Caco-2 (cell line): ENCODE results near the gene NOSIP. TPM values are rescaled to one million over a fixed set of nuclear protein-coding genes. Genes with fewer than 3 reads are reported as not detected.
A peak's percentile ranks its signal among the peaks of the same experiment; 100 is the strongest.

Experiments used
- BruUV-seq: library from RNA; stranded (reverse); fragments of 400-500 nt; replicated peaks from 2 replicates; lab custom pipeline; 2021; lab: Mats Ljungman, UMichigan
- CTCF ChIA-PET: fragments of 300-600 bp; sonication (Branson Sonifier 250); formaldehyde crosslinking; loops from one replicate; lab custom pipeline; 2022; ENCODE audit warnings: antibody characterized with exemption; lab: Charles Lee
- POLR2A ChIA-PET: fragments of 300-600 bp; sonication (Branson Sonifier 250); formaldehyde crosslinking; loops from one replicate; lab custom pipeline; 2022; ENCODE audit warnings: antibody characterized with exemption; lab: Charles Lee
- DNase-seq, 2 experiments: peaks; one replicate each; pipeline versions ENCODE4 v3.0.0 to v3.0.0-alpha.2; 2020 to 2022
- H3K27me3 ChIP-seq: replicated peaks from 2 replicates; pipeline ENCODE4 v1.6.0; 2011; ENCODE audit warnings: low read length; ENCODE audit not compliant: control insufficient read depth, insufficient read depth
- H3K36me3 ChIP-seq: 2 replicates; pipeline ENCODE4 v1.5.1; 2011; ENCODE audit warnings: low read length; ENCODE audit not compliant: control insufficient read depth, insufficient read depth
- H3K4me1 ChIP-seq: fragments of 250-450 bp; sonication (Bioruptor Pico); 2 replicates; pipeline ENCODE4 v1.5.1; 2020; ENCODE audit warnings: mild to moderate bottlenecking
- H3K4me3 ChIP-seq: 2 replicates; pipeline ENCODE4 v1.5.1; 2011; ENCODE audit warnings: low read depth, mild to moderate bottlenecking, control low read depth, low read length
- H3K9me3 ChIP-seq: fragments of 250-450 bp; sonication (Bioruptor Pico); 2 replicates; pipeline ENCODE4 v1.5.1; 2020; ENCODE audit warnings: mild to moderate bottlenecking, moderate library complexity
- H3K27ac Mint-ChIP-seq: one replicate; pipeline ENCODE4 v1.8.0; 2022; ENCODE audit warnings: mixed read lengths; ENCODE audit not compliant: unreplicated experiment
- H3K27me3 Mint-ChIP-seq: one replicate; pipeline ENCODE4 v1.8.0; 2022; ENCODE audit warnings: mixed read lengths; ENCODE audit not compliant: insufficient read depth, unreplicated experiment
- H3K36me3 Mint-ChIP-seq: one replicate; pipeline ENCODE4 v1.8.0; 2022; ENCODE audit warnings: mild to moderate bottlenecking, mixed read lengths; ENCODE audit not compliant: insufficient read depth, unreplicated experiment
- H3K4me1 Mint-ChIP-seq: one replicate; pipeline ENCODE4 v1.8.0; 2022; ENCODE audit warnings: low read depth, mixed read lengths; ENCODE audit not compliant: unreplicated experiment
- H3K4me3 Mint-ChIP-seq: one replicate; pipeline ENCODE4 v1.8.0; 2022; ENCODE audit warnings: mild to moderate bottlenecking, moderate library complexity, mixed read lengths; ENCODE audit not compliant: unreplicated experiment
- H3K9me3 Mint-ChIP-seq: one replicate; pipeline ENCODE4 v1.8.0; 2022; ENCODE audit warnings: mixed read lengths; ENCODE audit not compliant: unreplicated experiment
- intact Hi-C: fragments of 100-400 bp; cut with micrococcal nuclease; formaldehyde crosslinking; loops from one replicate; pipeline ENCODE4 v1.10.0; 2022; ENCODE audit not compliant: unreplicated experiment
- total RNA-seq: library from RNA; stranded (reverse); gene quantifications from 2 replicates; pipeline ENCODE4 v1.2.3, GENCODE V29; 2022
- TF ChIP-seq, protein P1 (sequence below), 2 experiments: fragments of 200-600 bp in 1 of 2; IDR thresholded peaks; 1 replicate in 1 of 2; 2 replicates in 1 of 2; pipeline versions ENCODE4 v1.5.1 to v1.8.0; 2011 to 2022; ENCODE audit warnings: antibody characterized with exemption in 1 of 2, control low read depth in 1 of 2, inconsistent platforms in 1 of 2, low read depth in 1 of 2, low read length in 1 of 2, mild to moderate bottlenecking in 1 of 2, moderate library complexity in 1 of 2; ENCODE audit not compliant: insufficient read depth in 1 of 2, severe bottlenecking in 1 of 2, unreplicated experiment in 1 of 2

The NOSIP gene
- total RNA-seq, 1 experiment from 2014 or later, result 74.7 TPM

DNA sequence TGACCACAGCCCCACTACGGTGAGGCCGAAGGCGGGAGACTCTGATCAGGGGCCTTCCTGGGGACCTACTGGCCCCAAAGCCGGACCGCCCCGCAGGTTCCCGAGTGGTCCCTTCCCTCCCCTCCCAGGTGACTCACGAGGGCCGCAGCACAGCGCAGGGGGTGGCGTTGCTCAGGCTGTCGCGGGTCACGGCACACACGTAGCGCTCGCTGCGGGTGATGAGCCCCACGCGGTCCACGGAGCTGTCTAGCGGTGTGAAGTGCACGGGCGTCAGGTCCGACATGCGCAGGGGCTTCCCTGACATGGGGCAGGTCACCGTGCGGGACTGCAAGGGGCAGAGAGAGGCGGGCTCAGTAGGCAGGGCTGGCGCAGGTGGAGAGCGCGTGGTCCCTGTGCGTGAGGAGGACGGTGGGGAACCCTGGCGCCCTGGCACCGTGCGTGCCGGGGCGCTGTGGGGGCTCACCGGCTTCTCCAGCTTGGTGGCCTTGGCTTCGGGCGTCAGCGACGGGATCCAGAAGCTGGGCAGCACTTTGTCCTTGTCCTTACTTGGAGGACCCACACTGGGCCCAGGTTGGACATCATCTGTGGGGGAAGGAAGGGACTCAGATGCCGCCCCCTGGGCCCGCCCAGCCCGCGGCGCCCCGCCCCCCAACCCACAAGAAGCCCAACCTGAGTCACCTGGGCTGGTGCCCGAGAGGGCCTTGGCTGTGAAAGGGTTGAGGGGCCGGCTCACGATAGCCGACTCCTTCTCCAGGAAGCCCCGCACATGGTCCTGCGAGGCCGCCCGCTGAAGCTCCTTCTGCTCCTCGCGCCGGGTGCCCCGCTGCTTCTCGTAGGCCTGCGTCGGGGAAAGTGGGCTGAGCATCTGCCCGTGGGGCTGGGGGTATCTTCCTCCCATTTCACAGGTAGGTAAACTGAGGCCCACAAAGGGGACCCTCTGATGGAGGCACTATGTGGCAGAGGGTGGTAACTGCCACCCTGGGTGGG, 23.7 kb downstream of the NOSIP start:
- ChIA-PET CTCF (no interaction called here), POLR2A (no interaction called here)
- peaks cover 26% of the 10 kb centered on the region for H3K4me1 ChIP-seq
- TSS peak; percentile 25 for BruUV-seq
- Mint-ChIP-seq H3K27me3 (no peaks in the 10 kb centered on the region), H3K4me3 (no peak overlapping the region), H3K4me1 (peaks cover 15% of the 10 kb centered on the region), H3K9me3 (no peaks in the 10 kb centered on the region), H3K27ac (no peak overlapping the region), H3K36me3 (peaks cover 90% of the 10 kb centered on the region)
- H3K9me3 ChIP-seq, result no peaks in the 10 kb centered on the region
- H3K4me3 ChIP-seq, result no peak overlapping the region
- TF ChIP-seq, protein P1, sequence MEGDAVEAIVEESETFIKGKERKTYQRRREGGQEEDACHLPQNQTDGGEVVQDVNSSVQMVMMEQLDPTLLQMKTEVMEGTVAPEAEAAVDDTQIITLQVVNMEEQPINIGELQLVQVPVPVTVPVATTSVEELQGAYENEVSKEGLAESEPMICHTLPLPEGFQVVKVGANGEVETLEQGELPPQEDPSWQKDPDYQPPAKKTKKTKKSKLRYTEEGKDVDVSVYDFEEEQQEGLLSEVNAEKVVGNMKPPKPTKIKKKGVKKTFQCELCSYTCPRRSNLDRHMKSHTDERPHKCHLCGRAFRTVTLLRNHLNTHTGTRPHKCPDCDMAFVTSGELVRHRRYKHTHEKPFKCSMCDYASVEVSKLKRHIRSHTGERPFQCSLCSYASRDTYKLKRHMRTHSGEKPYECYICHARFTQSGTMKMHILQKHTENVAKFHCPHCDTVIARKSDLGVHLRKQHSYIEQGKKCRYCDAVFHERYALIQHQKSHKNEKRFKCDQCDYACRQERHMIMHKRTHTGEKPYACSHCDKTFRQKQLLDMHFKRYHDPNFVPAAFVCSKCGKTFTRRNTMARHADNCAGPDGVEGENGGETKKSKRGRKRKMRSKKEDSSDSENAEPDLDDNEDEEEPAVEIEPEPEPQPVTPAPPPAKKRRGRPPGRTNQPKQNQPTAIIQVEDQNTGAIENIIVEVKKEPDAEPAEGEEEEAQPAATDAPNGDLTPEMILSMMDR (IDR thresholded peaks at IDR 0.05; ENCODE audit: insufficient read depth in 1 of 2, low read depth in 1 of 2, low read length in 1 of 2, severe bottlenecking in 1 of 2, unreplicated experiment in 1 of 2), result no peak
- no peak for DNase-seq
- H3K27me3 ChIP-seq, result no peaks in the 10 kb centered on the region
- intact Hi-C loops, result no loop called here
- H3K36me3 ChIP-seq, result no peaks in the 10 kb centered on the region; the same call in 1 of the 2 replicates

DNA sequence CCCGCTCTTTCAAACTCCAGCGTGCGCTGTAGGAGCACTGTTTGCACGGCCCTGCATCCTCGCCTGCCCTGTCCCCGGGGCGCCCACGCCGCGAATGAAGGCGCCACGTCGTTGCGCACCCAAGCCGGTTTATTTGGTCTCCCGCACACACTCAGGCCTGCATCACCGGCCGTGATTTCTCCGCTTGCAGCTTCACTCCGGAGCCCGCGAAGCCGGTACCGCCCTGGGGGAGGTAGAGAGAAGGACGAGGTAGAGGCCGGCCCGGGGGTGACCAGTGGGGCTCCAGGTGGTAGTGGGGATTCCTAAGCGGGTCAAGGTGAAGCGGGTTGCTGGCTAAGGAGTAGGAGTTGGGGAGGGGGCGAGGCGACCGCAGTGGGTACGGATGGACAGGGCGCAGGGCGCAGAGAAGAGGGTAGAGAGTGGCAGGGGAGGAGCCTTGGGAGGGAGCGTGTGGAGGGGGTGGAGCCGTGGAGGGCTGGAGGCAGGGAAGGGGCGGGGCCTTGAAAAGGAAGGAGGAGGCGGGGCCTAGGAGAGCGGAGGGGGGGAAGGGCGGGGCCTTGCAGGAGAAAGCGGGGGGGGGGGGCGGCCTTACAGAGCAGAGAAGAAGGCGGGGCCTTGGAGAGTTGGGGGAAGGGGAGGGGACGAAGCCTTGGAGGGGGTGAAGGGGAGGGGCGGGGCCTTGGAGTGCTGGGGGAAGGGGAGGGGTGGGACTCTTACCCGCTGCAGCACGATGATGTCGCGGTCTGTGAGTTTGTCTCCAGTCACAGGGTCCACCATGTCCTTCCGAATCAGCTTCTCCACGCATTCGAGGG, 24.6 kb downstream of the NOSIP start:
- ChIA-PET POLR2A (no interaction called here), CTCF (no interaction called here)
- H3K36me3 Mint-ChIP-seq, result peaks cover 82% of the 10 kb centered on the region
- no peak overlapping the region for H3K27ac Mint-ChIP-seq
- intact Hi-C loops, result no loop called here
- H3K27me3 Mint-ChIP-seq, result no peaks in the 10 kb centered on the region
- H3K4me3 Mint-ChIP-seq, result no peak overlapping the region
- no TSS peak for BruUV-seq
- Histone ChIP-seq H3K4me3 (no peak overlapping the region), H3K4me1 (peaks cover 26% of the 10 kb centered on the region), H3K9me3 (no peaks in the 10 kb centered on the region), H3K36me3 (no peaks in the 10 kb centered on the region; the same call in 1 of the 2 replicates), H3K27me3 (no peaks in the 10 kb centered on the region)
- peaks cover 15% of the 10 kb centered on the region for H3K4me1 Mint-ChIP-seq
- no peaks in the 10 kb centered on the region for H3K9me3 Mint-ChIP-seq
- TF ChIP-seq, protein P1 (IDR thresholded peaks at IDR 0.05; ENCODE audit: insufficient read depth in 1 of 2, low read depth in 1 of 2, low read length in 1 of 2, severe bottlenecking in 1 of 2, unreplicated experiment in 1 of 2), result no peak
- DNase-seq, result peak; percentile 51 to 66

DNA sequence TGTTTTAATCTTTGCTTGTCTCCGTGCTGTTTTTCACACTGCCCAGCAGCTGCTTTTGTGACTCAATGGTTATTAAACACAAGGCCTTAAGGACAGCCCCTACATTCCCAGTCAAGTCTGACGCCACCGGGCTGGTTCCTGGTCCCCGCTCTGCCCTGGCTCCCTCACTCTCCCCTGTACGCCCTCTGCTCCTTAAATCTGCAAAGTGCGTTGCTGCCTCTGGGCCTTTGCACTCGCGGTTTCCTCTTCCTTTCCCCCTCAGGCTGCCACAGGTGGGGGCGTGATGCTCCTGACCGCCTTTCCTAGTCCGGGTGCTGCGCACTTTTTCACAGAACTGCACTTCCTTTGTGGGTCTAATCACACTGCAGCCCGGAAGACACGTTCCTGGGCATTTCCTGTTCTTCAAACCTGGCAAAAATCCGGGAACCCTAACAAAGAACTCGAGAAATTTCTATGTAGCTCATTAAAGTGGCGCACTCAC, 25.6 kb downstream of the NOSIP start:
- H3K4me1 Mint-ChIP-seq, result peaks cover 17% of the 10 kb centered on the region
- intact Hi-C loops, result no loop called here
- Histone ChIP-seq H3K36me3 (no peaks in the 10 kb centered on the region; the same call in 1 of the 2 replicates), H3K4me3 (no peak overlapping the region), H3K9me3 (no peaks in the 10 kb centered on the region), H3K4me1 (peaks cover 26% of the 10 kb centered on the region), H3K27me3 (no peaks in the 10 kb centered on the region)
- peak overlapping the region; percentile 97 for H3K27ac Mint-ChIP-seq
- H3K27me3 Mint-ChIP-seq, result no peaks in the 10 kb centered on the region
- DNase-seq, result no peak
- peak overlapping the region; percentile 75 for H3K4me3 Mint-ChIP-seq
- ChIA-PET CTCF (interaction anchor here (1.7 to 1.8 kb wide), 2 partner anchors 15 to 48 kb away, joined by 6 to 17 read pairs; no protein-coding TSS in a partner anchor), POLR2A (interaction anchor here (1.7 kb wide), 1 partner anchor 85 kb away, joined by 5 read pairs; the partner anchor contains the start of gene RRAS)
- TF ChIP-seq, protein P1 (IDR thresholded peaks at IDR 0.05; ENCODE audit: insufficient read depth in 1 of 2, low read depth in 1 of 2, low read length in 1 of 2, severe bottlenecking in 1 of 2, unreplicated experiment in 1 of 2), result no peak
- no peaks in the 10 kb centered on the region for H3K9me3 Mint-ChIP-seq
- BruUV-seq, result no TSS peak
- H3K36me3 Mint-ChIP-seq, result peaks cover 76% of the 10 kb centered on the region
